ENCODE results near the gene EML3. TPM values are rescaled to one million over a fixed set of nuclear protein-coding genes. Genes with fewer than 3 reads are reported as not detected.
"Not testable (repeated sequence)": the region's sequence is repeated elsewhere in the genome, so short reads cannot be mapped to it uniquely, and the experiment has no call there.

Gene EML3
- total RNA-seq, 2 donors from 2014 or later = 51.5 to 57.7 TPM

DNA sequence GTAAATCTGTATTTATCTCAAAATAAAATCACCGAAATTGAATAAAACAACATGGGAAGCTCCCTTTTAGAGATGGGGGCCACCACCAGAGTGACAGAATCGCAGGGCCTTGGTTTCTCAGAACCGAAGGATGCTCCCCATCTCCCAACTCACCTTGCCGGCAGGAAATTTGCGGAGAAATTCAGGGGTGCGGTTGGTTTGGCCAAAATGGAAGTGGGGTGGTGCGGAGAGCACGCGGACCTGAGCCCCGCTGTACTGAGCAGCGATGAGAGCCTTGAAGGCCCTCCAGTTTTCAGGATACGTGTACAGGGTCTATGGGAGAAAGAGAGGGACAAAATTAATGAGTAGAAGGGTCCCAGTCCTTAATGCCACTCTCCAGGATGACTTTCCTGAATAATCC lies 40.1 kb downstream of the EML3 start:
- Mint-ChIP-seq H3K4me1 (peaks cover 33% of the 10 kb centered on the region), H3K27me3 (ENCODE audit: insufficient read depth) (no peaks in the 10 kb centered on the region), H3K27ac (peak overlapping the region; percentile 99), H3K4me3 (peak overlapping the region; percentile 99), H3K36me3 (ENCODE audit: low read depth) (peaks cover 65% of the 10 kb centered on the region), H3K9me3 (no peaks in the 10 kb centered on the region)
- Histone ChIP-seq H3K4me3 (ENCODE audit: low read length) (peak overlapping the region; percentile 92), H3K9ac (ENCODE audit: extremely low read depth, low read length, poor library complexity, severe bottlenecking) (peak overlapping the region; percentile 95), H3K36me3 (ENCODE audit: control insufficient read depth, insufficient read depth, low read length) (peaks cover 72% of the 10 kb centered on the region), H3K4me1 (ENCODE audit: control insufficient read depth, insufficient read depth, low read length) (peaks cover 8% of the 10 kb centered on the region), H3K27me3 (ENCODE audit: control insufficient read depth, insufficient read depth, low read length, poor library complexity, severe bottlenecking) (no peaks in the 10 kb centered on the region), H3K27ac (ENCODE audit: low read depth, low read length) (no peak overlapping the region), H3K9me3 (ENCODE audit: control insufficient read depth, low read length) (no peaks in the 10 kb centered on the region)
- TF ChIP-seq, protein P1, sequence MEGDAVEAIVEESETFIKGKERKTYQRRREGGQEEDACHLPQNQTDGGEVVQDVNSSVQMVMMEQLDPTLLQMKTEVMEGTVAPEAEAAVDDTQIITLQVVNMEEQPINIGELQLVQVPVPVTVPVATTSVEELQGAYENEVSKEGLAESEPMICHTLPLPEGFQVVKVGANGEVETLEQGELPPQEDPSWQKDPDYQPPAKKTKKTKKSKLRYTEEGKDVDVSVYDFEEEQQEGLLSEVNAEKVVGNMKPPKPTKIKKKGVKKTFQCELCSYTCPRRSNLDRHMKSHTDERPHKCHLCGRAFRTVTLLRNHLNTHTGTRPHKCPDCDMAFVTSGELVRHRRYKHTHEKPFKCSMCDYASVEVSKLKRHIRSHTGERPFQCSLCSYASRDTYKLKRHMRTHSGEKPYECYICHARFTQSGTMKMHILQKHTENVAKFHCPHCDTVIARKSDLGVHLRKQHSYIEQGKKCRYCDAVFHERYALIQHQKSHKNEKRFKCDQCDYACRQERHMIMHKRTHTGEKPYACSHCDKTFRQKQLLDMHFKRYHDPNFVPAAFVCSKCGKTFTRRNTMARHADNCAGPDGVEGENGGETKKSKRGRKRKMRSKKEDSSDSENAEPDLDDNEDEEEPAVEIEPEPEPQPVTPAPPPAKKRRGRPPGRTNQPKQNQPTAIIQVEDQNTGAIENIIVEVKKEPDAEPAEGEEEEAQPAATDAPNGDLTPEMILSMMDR (conservative IDR thresholded peaks at IDR 0.05) = no peak
- 81 to 100% methylated on average over 2 to 12 of the region's 12 CpGs for WGBS, 2 experiments (ENCODE audit: insufficient coverage in 1 of 2, insufficient read length in 1 of 2)
- DNase-seq = no peak

DNA sequence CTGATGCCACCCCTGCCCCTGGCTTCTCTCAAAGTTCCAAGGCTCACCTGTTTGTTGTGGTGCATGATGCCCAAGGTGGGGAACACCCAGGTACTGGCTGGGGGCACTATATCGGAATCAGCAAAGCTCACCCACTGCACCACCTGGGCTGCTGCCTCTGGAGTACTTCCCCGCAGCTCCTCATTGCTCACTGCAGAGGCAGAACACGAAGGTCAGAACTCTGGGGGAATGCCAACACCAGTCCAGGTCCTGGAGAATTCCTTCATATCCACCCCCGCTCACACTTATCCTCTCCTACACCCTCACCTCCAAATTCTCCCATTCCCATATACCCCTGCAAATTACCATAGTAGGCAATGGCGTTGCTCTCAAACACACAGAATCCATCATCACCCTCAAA lies 41.1 kb downstream of the EML3 start:
- not testable (repeated sequence) for H3K9me3 ChIP-seq (ENCODE audit: control insufficient read depth, low read length); H3K9me3 Mint-ChIP-seq; H3K4me1 ChIP-seq (ENCODE audit: control insufficient read depth, insufficient read depth, low read length); H3K27ac ChIP-seq (ENCODE audit: low read depth, low read length); H3K9ac ChIP-seq (ENCODE audit: extremely low read depth, low read length, poor library complexity, severe bottlenecking); H3K27me3 ChIP-seq (ENCODE audit: control insufficient read depth, insufficient read depth, low read length, poor library complexity, severe bottlenecking); DNase-seq; H3K27me3 Mint-ChIP-seq (ENCODE audit: insufficient read depth)
- Histone ChIP-seq H3K36me3 (ENCODE audit: control insufficient read depth, insufficient read depth, low read length) (peaks cover 73% of the 10 kb centered on the region), H3K4me3 (ENCODE audit: low read length) (peak overlapping the region; percentile 92)
- Mint-ChIP-seq H3K4me3 (peak overlapping the region; percentile 99), H3K27ac (peak overlapping the region; percentile 18), H3K4me1 (peaks cover 41% of the 10 kb centered on the region), H3K36me3 (ENCODE audit: low read depth) (peaks cover 64% of the 10 kb centered on the region)
- 95% methylated on average over 5 of the region's 5 CpGs; no CpG with 5 or more reads in 1 of the 2 experiments for WGBS, 2 experiments (ENCODE audit: insufficient coverage in 1 of 2, insufficient read length in 1 of 2)

DNA sequence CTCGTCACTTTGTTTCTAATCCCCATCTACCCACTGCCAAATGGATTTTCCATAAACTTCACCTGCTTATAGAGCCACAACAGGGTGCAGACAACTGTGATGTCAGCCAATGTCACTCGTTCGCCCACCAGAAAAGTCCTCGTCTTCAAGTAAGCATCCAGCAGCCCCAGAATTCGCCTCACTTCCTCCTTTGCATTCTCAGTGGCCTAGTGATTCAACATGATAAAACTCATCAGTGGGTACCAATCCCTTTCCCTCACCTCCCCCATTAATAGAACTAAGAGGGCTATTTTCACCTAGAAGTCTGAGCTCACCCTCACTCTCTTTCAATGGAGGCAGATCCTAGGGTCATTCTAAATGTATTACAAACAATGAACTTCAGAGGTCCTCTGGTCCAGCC lies 41.7 kb downstream of the EML3 start:
- Mint-ChIP-seq H3K36me3 (ENCODE audit: low read depth) (peaks cover 67% of the 10 kb centered on the region), H3K27ac (peak overlapping the region; percentile 18), H3K4me1 (peaks cover 47% of the 10 kb centered on the region), H3K4me3 (peak overlapping the region; percentile 99)
- not testable (repeated sequence) for H3K9ac ChIP-seq (ENCODE audit: extremely low read depth, low read length, poor library complexity, severe bottlenecking); H3K9me3 Mint-ChIP-seq; DNase-seq; H3K4me1 ChIP-seq (ENCODE audit: control insufficient read depth, insufficient read depth, low read length); H3K27ac ChIP-seq (ENCODE audit: low read depth, low read length); H3K27me3 Mint-ChIP-seq (ENCODE audit: insufficient read depth); H3K27me3 ChIP-seq (ENCODE audit: control insufficient read depth, insufficient read depth, low read length, poor library complexity, severe bottlenecking); H3K9me3 ChIP-seq (ENCODE audit: control insufficient read depth, low read length)
- peak overlapping the region; percentile 92 for H3K4me3 ChIP-seq (ENCODE audit: low read length)
- peaks cover 78% of the 10 kb centered on the region for H3K36me3 ChIP-seq (ENCODE audit: control insufficient read depth, insufficient read depth, low read length)
- WGBS, 2 experiments (ENCODE audit: insufficient coverage in 1 of 2, insufficient read length in 1 of 2) = 94 to 100% methylated on average over 2 to 5 of the region's 5 CpGs

DNA sequence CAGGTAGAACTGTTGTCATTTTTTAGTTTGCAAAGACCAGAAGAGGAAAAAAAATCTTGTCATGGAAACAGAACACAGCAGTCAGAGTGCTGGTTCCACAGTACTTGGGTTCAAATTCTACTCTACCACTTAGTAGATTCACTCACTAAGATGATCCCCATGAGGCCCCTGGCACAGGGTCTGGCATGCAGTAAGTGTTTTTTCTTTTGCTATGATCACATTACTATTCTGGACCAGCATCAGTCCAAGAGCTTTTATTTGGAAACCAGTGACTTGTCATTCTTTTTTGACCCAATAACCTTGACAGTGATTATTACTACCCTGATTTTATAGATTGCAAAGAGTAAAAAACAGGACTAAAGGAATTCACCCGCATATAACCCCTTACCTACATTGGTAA lies 43.0 kb downstream of the EML3 start:
- Histone ChIP-seq H3K9ac (ENCODE audit: extremely low read depth, low read length, poor library complexity, severe bottlenecking) (no peak overlapping the region), H3K36me3 (ENCODE audit: control insufficient read depth, insufficient read depth, low read length) (peaks cover 81% of the 10 kb centered on the region), H3K27ac (ENCODE audit: low read depth, low read length) (no peak overlapping the region), H3K9me3 (ENCODE audit: control insufficient read depth, low read length) (no peaks in the 10 kb centered on the region), H3K4me1 (ENCODE audit: control insufficient read depth, insufficient read depth, low read length) (peaks cover 6% of the 10 kb centered on the region), H3K27me3 (ENCODE audit: control insufficient read depth, insufficient read depth, low read length, poor library complexity, severe bottlenecking) (no peaks in the 10 kb centered on the region), H3K4me3 (ENCODE audit: low read length) (no peak overlapping the region)
- TF ChIP-seq, protein P1 (conservative IDR thresholded peaks at IDR 0.05) = no peak
- Mint-ChIP-seq H3K27me3 (ENCODE audit: insufficient read depth) (no peaks in the 10 kb centered on the region), H3K9me3 (no peaks in the 10 kb centered on the region), H3K36me3 (ENCODE audit: low read depth) (peaks cover 80% of the 10 kb centered on the region), H3K4me3 (no peak overlapping the region), H3K27ac (no peak overlapping the region), H3K4me1 (peaks cover 45% of the 10 kb centered on the region)
- no peak for DNase-seq
- WGBS, 2 experiments (ENCODE audit: insufficient coverage in 1 of 2, insufficient read length in 1 of 2) = 88 to 100% methylated on average over 1 of the region's 1 CpG

Measured in endodermal cell (in vitro differentiated cells).